ENCODE data around the gene KCNC1.

GRCh38 chr11:17691976-17692375, 42.6 kb upstream of the KCNC1 start:
- TF ChIP-seq, protein P1, sequence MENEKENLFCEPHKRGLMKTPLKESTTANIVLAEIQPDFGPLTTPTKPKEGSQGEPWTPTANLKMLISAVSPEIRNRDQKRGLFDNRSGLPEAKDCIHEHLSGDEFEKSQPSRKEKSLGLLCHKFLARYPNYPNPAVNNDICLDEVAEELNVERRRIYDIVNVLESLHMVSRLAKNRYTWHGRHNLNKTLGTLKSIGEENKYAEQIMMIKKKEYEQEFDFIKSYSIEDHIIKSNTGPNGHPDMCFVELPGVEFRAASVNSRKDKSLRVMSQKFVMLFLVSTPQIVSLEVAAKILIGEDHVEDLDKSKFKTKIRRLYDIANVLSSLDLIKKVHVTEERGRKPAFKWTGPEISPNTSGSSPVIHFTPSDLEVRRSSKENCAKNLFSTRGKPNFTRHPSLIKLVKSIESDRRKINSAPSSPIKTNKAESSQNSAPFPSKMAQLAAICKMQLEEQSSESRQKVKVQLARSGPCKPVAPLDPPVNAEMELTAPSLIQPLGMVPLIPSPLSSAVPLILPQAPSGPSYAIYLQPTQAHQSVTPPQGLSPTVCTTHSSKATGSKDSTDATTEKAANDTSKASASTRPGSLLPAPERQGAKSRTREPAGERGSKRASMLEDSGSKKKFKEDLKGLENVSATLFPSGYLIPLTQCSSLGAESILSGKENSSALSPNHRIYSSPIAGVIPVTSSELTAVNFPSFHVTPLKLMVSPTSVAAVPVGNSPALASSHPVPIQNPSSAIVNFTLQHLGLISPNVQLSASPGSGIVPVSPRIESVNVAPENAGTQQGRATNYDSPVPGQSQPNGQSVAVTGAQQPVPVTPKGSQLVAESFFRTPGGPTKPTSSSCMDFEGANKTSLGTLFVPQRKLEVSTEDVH (IDR thresholded peaks at IDR 0.05; ENCODE audit: low read depth, partially characterized antibody), result no peak
- TF ChIP-seq ZSCAN32 (CRISPR knock-in tag; IDR thresholded peaks at IDR 0.05) (no peak), SRF (CRISPR knock-in tag; IDR thresholded peaks at IDR 0.05) (no peak), MTA1 (IDR thresholded peaks at IDR 0.05; ENCODE audit: borderline replicate concordance) (no peak), EP300 (IDR thresholded peaks at IDR 0.05; ENCODE audit: low read length) (no peak), GATAD2B (IDR thresholded peaks at IDR 0.05; ENCODE audit: borderline replicate concordance) (no peak)

Measured in K562 (cell line).